HG02973 (cell line): ENCODE results near the gene PROZ.

ENCODE experiments used
- ATAC-seq: cut with Tn5 transposase; IDR thresholded peaks from one replicate; pipeline ENCODE4 v1.9.1; 2021; ENCODE audit warnings: moderate library complexity; ENCODE audit not compliant: unreplicated experiment

Gene PROZ

GRCh38 chr13:113196970-113197737 is 38.7 kb downstream of the PROZ start:
- no peak for ATAC-seq

- ATAC-seq = no peak
Observed at GRCh38 chr13:113201815-113202214, 43.4 kb downstream of the PROZ start.

GRCh38 chr13:113202912-113203311 is 44.5 kb downstream of the PROZ start:
- ATAC-seq = no peak

- ATAC-seq = no peak
Observed at GRCh38 chr13:113203507-113204377, 45.3 kb downstream of the PROZ start.

GRCh38 chr13:113204378-113204734 is 45.9 kb downstream of the PROZ start:
- ATAC-seq = no peak

GRCh38 chr13:113205428-113205931 is 47.0 kb downstream of the PROZ start:
- ATAC-seq = no peak

GRCh38 chr13:113207460-113207859 is 49.0 kb downstream of the PROZ start:
- no peak for ATAC-seq

- peak; percentile 9 for ATAC-seq
Observed at GRCh38 chr13:113207890-113208420, 49.5 kb downstream of the PROZ start.

GRCh38 chr13:113208421-113209335 is 50.2 kb downstream of the PROZ start, which contains the start of gene PCID2:
TSS of gene PCID2 (minus strand) at chr13:113208669. CDS start at chr13:113208634, 35 bp downstream.
- peak; percentile 58 for ATAC-seq

- ATAC-seq = peak; percentile 37
Observed at GRCh38 chr13:113209336-113209758, 50.9 kb downstream of the PROZ start, which contains the start of gene CUL4A. TSS of gene CUL4A (plus strand) at chr13:113209613. CDS start at chr13:113209628, 15 bp downstream.

- peak; percentile 34 for ATAC-seq
Observed at GRCh38 chr13:113209759-113210421, 51.4 kb downstream of the PROZ start.

- no peak for ATAC-seq
Observed at GRCh38 chr13:113210833-113211232, 52.4 kb downstream of the PROZ start.

- ATAC-seq = no peak
Observed at GRCh38 chr13:113211774-113212173, 53.3 kb downstream of the PROZ start.

- ATAC-seq = no peak
Observed at GRCh38 chr13:113216254-113217048, 58.0 kb downstream of the PROZ start.

- ATAC-seq = no peak
Observed at GRCh38 chr13:113218586-113218985, 60.1 kb downstream of the PROZ start.

GRCh38 chr13:113219256-113219940 is 61.0 kb downstream of the PROZ start:
- ATAC-seq = no peak

- ATAC-seq = no peak
Observed at GRCh38 chr13:113220141-113220598, 61.7 kb downstream of the PROZ start.

- no peak for ATAC-seq
Observed at GRCh38 chr13:113220877-113221276, 62.4 kb downstream of the PROZ start.
